Mesenchymal stem cell (in vitro differentiated cells and primary cell): Measurements from ENCODE around the gene ABCC6.
A peak's percentile ranks its signal among the peaks of the same experiment; 100 is the strongest.

Experiments
- DNase-seq: peaks from one replicate; pipeline ENCODE4 v3.0.0-alpha.2; 2013
- H2AFZ ChIP-seq: one replicate; pipeline ENCODE4 v1.6.1; 2013; ENCODE audit warnings: low read depth, mild to moderate bottlenecking, control low read depth, inconsistent platforms, low read length, moderate library complexity
- H2AK5ac ChIP-seq: 2 replicates; pipeline ENCODE4 v1.6.1; 2013; ENCODE audit warnings: low read length, moderate library complexity, mild to moderate bottlenecking, inconsistent platforms; ENCODE audit not compliant: severe bottlenecking
- H2BK120ac ChIP-seq: one replicate; pipeline ENCODE4 v1.6.1; 2013; ENCODE audit warnings: low read depth, mild to moderate bottlenecking, inconsistent platforms, low read length, moderate library complexity
- H2BK12ac ChIP-seq, 2 experiments: one replicate each; pipeline ENCODE4 v1.6.1; 2013; ENCODE audit warnings: inconsistent platforms in 2 of 2, low read length in 2 of 2, mild to moderate bottlenecking in 2 of 2, moderate library complexity in 2 of 2, control low read depth in 1 of 2
- H2BK15ac ChIP-seq: one replicate; pipeline ENCODE4 v1.6.1; 2013; ENCODE audit warnings: mild to moderate bottlenecking, low read depth, inconsistent platforms; ENCODE audit not compliant: poor library complexity, severe bottlenecking
- H2BK5ac ChIP-seq: 2 replicates; pipeline ENCODE4 v1.6.1; 2013; ENCODE audit warnings: low read depth, mild to moderate bottlenecking, low read length, control low read depth, inconsistent platforms; ENCODE audit not compliant: poor library complexity, severe bottlenecking
- H3K14ac ChIP-seq, 2 experiments: one replicate each; pipeline ENCODE4 v1.6.1; 2013; ENCODE audit warnings: inconsistent platforms in 2 of 2, low read length in 2 of 2, control low read depth in 1 of 2, mild to moderate bottlenecking in 1 of 2, moderate library complexity in 1 of 2
- H3K18ac ChIP-seq, 2 experiments: one replicate each; pipeline ENCODE4 v1.6.1; 2013; ENCODE audit warnings: inconsistent platforms in 2 of 2, low read length in 2 of 2, control low read depth in 1 of 2, low read depth in 1 of 2, mild to moderate bottlenecking in 1 of 2
- H3K23ac ChIP-seq, 2 experiments: one replicate each; pipeline ENCODE4 v1.6.1; 2013; ENCODE audit warnings: inconsistent platforms in 2 of 2, low read length in 2 of 2, mild to moderate bottlenecking in 2 of 2, moderate library complexity in 2 of 2, control low read depth in 1 of 2
- H3K27ac ChIP-seq: 2 replicates; pipeline ENCODE4 v1.5.1; 2013; ENCODE audit warnings: mild to moderate bottlenecking, moderate library complexity, low read length, control low read depth, inconsistent platforms; ENCODE audit not compliant: poor library complexity, severe bottlenecking
- H3K27me3 ChIP-seq, 2 experiments: 2 replicates each; pipeline versions ENCODE4 v1.6.1 to v1.7.0; 2013; ENCODE audit warnings: low read length in 2 of 2, mild to moderate bottlenecking in 2 of 2, moderate library complexity in 2 of 2, control low read depth in 1 of 2, inconsistent platforms in 1 of 2; ENCODE audit not compliant: control insufficient read depth in 1 of 2, insufficient read depth in 1 of 2
- H3K36me3 ChIP-seq, 2 experiments: 2 replicates each; pipeline versions ENCODE4 v1.6.1 to v1.7.0; 2013; ENCODE audit warnings: low read length in 2 of 2, control low read depth in 1 of 2, inconsistent platforms in 1 of 2, low read depth in 1 of 2, mild to moderate bottlenecking in 1 of 2; ENCODE audit not compliant: insufficient read depth in 2 of 2, control insufficient read depth in 1 of 2
- H3K4ac ChIP-seq, 2 experiments: one replicate each; pipeline ENCODE4 v1.6.1; 2013; ENCODE audit warnings: inconsistent platforms in 2 of 2, low read length in 2 of 2, mild to moderate bottlenecking in 2 of 2, moderate library complexity in 2 of 2, control low read depth in 1 of 2, low read depth in 1 of 2
- H3K4me1 ChIP-seq: 2 replicates; pipeline ENCODE4 v1.6.1; 2013; ENCODE audit warnings: low read depth, low read length, control low read depth; ENCODE audit not compliant: control insufficient read depth, insufficient read depth
- H3K4me2 ChIP-seq: 2 replicates; pipeline ENCODE4 v1.6.1; 2013; ENCODE audit warnings: low read length, mild to moderate bottlenecking, inconsistent platforms; ENCODE audit not compliant: poor library complexity, severe bottlenecking
- H3K4me3 ChIP-seq, 2 experiments: 2 replicates each; pipeline versions ENCODE4 v1.5.1 to v1.7.0; 2013; ENCODE audit warnings: low read length in 2 of 2, mild to moderate bottlenecking in 2 of 2, control low read depth in 1 of 2, low read depth in 1 of 2; ENCODE audit not compliant: insufficient read depth in 1 of 2
- H3K79me1 ChIP-seq: replicated peaks from 2 replicates; pipeline ENCODE4 v1.6.1; 2013; ENCODE audit warnings: mild to moderate bottlenecking, control low read depth, low read length, inconsistent platforms; ENCODE audit not compliant: poor library complexity, severe bottlenecking
- H3K9ac ChIP-seq: 2 replicates; pipeline ENCODE4 v1.7.0; 2013; ENCODE audit warnings: mild to moderate bottlenecking, low read length, moderate library complexity
- H3K9me3 ChIP-seq: 2 replicates; pipeline ENCODE4 v1.7.0; 2013; ENCODE audit warnings: mild to moderate bottlenecking, low read length; ENCODE audit not compliant: control insufficient read depth
- H4K8ac ChIP-seq: one replicate; pipeline ENCODE4 v1.6.1; 2013; ENCODE audit warnings: inconsistent platforms, mild to moderate bottlenecking, low read length, moderate library complexity
- H4K91ac ChIP-seq: one replicate; pipeline ENCODE4 v1.6.1; 2013; ENCODE audit warnings: mild to moderate bottlenecking, low read length, inconsistent platforms
- WGBS: methylation state at CpG from one replicate; pipeline ENCODE4 v1.1.7; 2013; ENCODE audit warnings: mixed read lengths; 5-methylcytosine and 5-hydroxymethylcytosine counted together

ABCC6 gene

GRCh38 chr16:16176328-16176727 lies 47.0 kb downstream of the ABCC6 start:
- H2AFZ ChIP-seq = no peak overlapping the region
- H3K18ac ChIP-seq = no peak overlapping the region
- H3K9ac ChIP-seq = no peak overlapping the region
- peaks cover 0 to 18% of the 10 kb centered on the region in 2 experiments for H3K27me3 ChIP-seq
- H3K4me2 ChIP-seq = no peak overlapping the region
- H3K4ac ChIP-seq = no peak overlapping the region
- H3K36me3 ChIP-seq = peaks cover 0 to 12% of the 10 kb centered on the region in 2 experiments
- H3K9me3 ChIP-seq = peaks cover 8% of the 10 kb centered on the region
- no peak overlapping the region for H2BK12ac ChIP-seq
- no peak overlapping the region for H3K4me3 ChIP-seq
- H2BK15ac ChIP-seq = no peak overlapping the region
- H3K79me1 ChIP-seq = no peaks in the 10 kb centered on the region
- H3K14ac ChIP-seq = no peak overlapping the region
- H3K27ac ChIP-seq = no peak overlapping the region
- H2BK120ac ChIP-seq = no peak overlapping the region
- no peak overlapping the region for H3K23ac ChIP-seq
- H2AK5ac ChIP-seq = no peak overlapping the region
- DNase-seq = no peak
- H2BK5ac ChIP-seq = no peak overlapping the region
- no peak overlapping the region for H4K8ac ChIP-seq
- no peak overlapping the region for H4K91ac ChIP-seq
- peaks cover under 1% of the 10 kb centered on the region for H3K4me1 ChIP-seq

DNA sequence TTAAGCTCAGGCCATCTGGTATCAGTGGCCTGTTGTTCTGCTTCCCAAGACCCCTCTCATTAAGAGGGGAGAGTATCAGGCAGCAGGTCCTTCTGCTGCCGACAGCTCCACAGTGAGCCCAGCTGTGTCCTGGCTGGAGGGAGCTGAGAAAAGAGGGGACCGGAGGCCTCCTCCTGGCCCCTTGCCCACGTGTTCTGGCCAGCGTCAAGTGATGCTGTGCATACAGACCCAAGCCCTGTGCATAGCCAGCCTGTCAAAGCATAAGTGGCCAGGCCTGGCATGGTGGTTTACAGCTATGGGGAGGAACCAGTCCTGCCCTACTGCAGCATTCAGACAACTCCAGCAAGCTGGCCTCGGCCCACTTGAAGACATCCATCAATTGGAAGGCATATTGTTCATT lies 48.0 kb downstream of the ABCC6 start:
- Histone ChIP-seq H3K9me3 (peaks cover 8% of the 10 kb centered on the region), H2AK5ac (no peak overlapping the region), H2BK15ac (no peak overlapping the region), H3K27ac (no peak overlapping the region), H3K36me3 (peaks cover 0 to 15% of the 10 kb centered on the region in 2 experiments), H4K91ac (no peak overlapping the region), H3K4me2 (no peak overlapping the region), H2BK120ac (no peak overlapping the region), H2BK12ac (no peak overlapping the region), H2BK5ac (no peak overlapping the region), H3K14ac (no peak overlapping the region), H3K27me3 (peaks cover 0 to 14% of the 10 kb centered on the region in 2 experiments), H3K4me3 (no peak overlapping the region), H2AFZ (no peak overlapping the region), H3K18ac (no peak overlapping the region), H3K79me1 (no peaks in the 10 kb centered on the region), H3K23ac (no peak overlapping the region), H3K9ac (no peak overlapping the region), H4K8ac (no peak overlapping the region), H3K4me1 (no peaks in the 10 kb centered on the region), H3K4ac (no peak overlapping the region)
- WGBS = 47% methylated on average over 5 of the region's 5 CpGs
- DNase-seq = peak; percentile 28

DNA sequence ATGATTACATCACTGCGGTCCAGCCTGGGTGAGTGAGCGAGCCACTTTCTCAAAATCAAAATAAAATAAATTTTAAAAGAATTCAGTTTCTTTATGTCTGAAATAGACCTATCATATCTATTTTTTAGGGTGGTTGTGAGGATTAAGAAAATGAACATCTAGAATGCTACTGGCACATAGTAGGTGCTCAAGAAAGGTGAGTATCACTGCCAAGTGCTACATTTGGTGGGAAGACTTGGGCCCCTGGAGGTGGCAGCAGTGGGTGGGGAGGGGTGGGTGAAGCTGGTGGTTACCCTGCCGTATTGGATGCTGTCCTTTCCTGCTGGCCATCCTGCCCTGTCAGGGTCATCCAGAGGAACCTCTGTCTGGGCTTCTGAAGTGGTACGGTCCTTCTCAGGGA lies 50.3 kb downstream of the ABCC6 start:
- Histone ChIP-seq H3K14ac (no peak overlapping the region), H4K8ac (no peak overlapping the region), H2BK120ac (no peak overlapping the region), H3K79me1 (no peaks in the 10 kb centered on the region), H2BK15ac (no peak overlapping the region), H2AK5ac (no peak overlapping the region), H2BK12ac (no peak overlapping the region), H3K36me3 (peaks cover 0 to 28% of the 10 kb centered on the region in 2 experiments), H3K9ac (no peak overlapping the region), H4K91ac (no peak overlapping the region), H3K4me3 (no peak overlapping the region), H2BK5ac (no peak overlapping the region), H3K23ac (no peak overlapping the region), H3K4ac (no peak overlapping the region), H3K18ac (no peak overlapping the region), H3K27me3 (peaks cover 0 to 14% of the 10 kb centered on the region in 2 experiments), H3K27ac (no peak overlapping the region), H2AFZ (no peak overlapping the region), H3K4me2 (no peak overlapping the region), H3K4me1 (no peaks in the 10 kb centered on the region), H3K9me3 (peaks cover 8% of the 10 kb centered on the region)
- WGBS = 67% methylated on average over 2 of the region's 4 CpGs
- DNase-seq = no peak

DNA sequence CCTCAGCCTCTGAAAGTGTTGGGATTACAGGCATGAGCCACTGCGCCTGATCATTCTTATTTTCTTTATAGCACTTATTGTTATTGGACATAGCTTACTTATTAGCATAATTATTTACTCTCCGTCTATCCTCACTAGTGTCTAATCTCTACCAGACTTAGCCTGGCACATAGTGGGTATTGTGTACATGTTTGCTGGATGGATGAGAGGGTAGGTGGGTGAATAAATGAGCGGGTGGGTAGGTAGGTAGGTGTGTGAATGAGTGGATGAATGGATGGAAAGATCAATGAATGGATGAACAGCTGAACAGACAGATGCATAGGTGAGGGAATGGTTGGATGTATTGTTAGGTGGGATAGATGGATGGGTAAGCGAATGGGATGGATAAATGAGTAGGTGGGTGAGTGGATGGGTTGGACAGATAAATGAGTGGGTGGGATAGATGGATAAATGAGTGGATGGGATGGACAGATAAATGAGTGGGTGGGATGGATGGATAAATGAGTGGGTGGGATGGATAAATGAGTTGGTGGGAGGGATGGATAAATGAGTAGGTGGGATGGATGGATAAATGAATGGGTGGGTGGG lies 51.9 kb downstream of the ABCC6 start:
- no peak for DNase-seq
- no peak overlapping the region for H3K4me3 ChIP-seq
- H3K36me3 ChIP-seq = peaks cover 0 to 30% of the 10 kb centered on the region in 2 experiments
- no peak overlapping the region for H2BK15ac ChIP-seq
- no peak overlapping the region for H3K4ac ChIP-seq
- H3K79me1 ChIP-seq = no peaks in the 10 kb centered on the region
- H3K27ac ChIP-seq = no peak overlapping the region
- H2BK5ac ChIP-seq = no peak overlapping the region
- no peak overlapping the region for H2AK5ac ChIP-seq
- no peak overlapping the region for H3K23ac ChIP-seq
- H3K18ac ChIP-seq = no peak overlapping the region
- no peak overlapping the region for H4K8ac ChIP-seq
- H3K9me3 ChIP-seq = peaks cover 5% of the 10 kb centered on the region
- no peak overlapping the region for H3K14ac ChIP-seq
- no peak overlapping the region for H2AFZ ChIP-seq
- H4K91ac ChIP-seq = no peak overlapping the region
- H3K4me1 ChIP-seq = no peaks in the 10 kb centered on the region
- peaks cover 0 to 5% of the 10 kb centered on the region in 2 experiments for H3K27me3 ChIP-seq
- H3K9ac ChIP-seq = no peak overlapping the region
- WGBS = 88% methylated on average over 3 of the region's 4 CpGs
- H3K4me2 ChIP-seq = no peak overlapping the region
- H2BK120ac ChIP-seq = no peak overlapping the region
- H2BK12ac ChIP-seq = no peak overlapping the region
